ENCODE measurements around the gene LYPD5. TPM values are rescaled to one million over a fixed set of nuclear protein-coding genes. Genes with fewer than 3 reads are reported as not detected.

LYPD5 gene
- total RNA-seq, 2 donors from 2014 or later = 5.9 to 6.5 TPM

DNA sequence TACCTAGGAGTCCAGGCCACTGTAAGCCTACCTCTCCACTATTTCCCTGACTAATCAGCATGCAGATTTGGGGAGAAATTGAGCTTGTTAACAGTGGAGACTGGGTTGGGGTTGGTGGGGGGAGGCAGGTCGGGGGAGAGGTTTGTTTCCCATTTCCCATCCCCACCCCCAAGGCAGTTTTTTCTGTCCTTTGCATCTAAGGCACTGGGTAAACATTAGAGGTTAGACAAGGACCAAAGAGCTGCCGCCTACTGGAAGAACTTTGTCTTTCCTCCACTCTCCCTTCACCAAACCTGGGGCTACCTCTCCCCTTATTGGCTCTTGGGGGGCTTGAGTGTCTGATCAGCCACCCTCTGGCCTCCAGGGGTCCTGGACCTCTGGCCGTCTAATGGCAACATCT lies 22.4 kb downstream of the LYPD5 start:
- TF ChIP-seq, protein P1, sequence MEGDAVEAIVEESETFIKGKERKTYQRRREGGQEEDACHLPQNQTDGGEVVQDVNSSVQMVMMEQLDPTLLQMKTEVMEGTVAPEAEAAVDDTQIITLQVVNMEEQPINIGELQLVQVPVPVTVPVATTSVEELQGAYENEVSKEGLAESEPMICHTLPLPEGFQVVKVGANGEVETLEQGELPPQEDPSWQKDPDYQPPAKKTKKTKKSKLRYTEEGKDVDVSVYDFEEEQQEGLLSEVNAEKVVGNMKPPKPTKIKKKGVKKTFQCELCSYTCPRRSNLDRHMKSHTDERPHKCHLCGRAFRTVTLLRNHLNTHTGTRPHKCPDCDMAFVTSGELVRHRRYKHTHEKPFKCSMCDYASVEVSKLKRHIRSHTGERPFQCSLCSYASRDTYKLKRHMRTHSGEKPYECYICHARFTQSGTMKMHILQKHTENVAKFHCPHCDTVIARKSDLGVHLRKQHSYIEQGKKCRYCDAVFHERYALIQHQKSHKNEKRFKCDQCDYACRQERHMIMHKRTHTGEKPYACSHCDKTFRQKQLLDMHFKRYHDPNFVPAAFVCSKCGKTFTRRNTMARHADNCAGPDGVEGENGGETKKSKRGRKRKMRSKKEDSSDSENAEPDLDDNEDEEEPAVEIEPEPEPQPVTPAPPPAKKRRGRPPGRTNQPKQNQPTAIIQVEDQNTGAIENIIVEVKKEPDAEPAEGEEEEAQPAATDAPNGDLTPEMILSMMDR (IDR thresholded peaks at IDR 0.05) = no peak
- Histone ChIP-seq H3K9me3 (no peaks in the 10 kb centered on the region), H3K36me3 (no peaks in the 10 kb centered on the region), H3K27me3 (replicated peaks; ENCODE audit: insufficient read depth) (no peaks in the 10 kb centered on the region), H3K4me3 (peak overlapping the region; percentile 6), H3K27ac (peak overlapping the region in 1 of 2 donors; percentile 5), H3K4me1 (ENCODE audit: control insufficient read depth in 1 of 2, low read depth in 2 of 2) (peaks cover 8 to 12% of the 10 kb centered on the region in 2 donors)
- ATAC-seq (ENCODE audit: insufficient number of reproducible peaks, low FRiP score, low read depth) = no peak
- no peak for DNase-seq (ENCODE audit: low spot score)

DNA sequence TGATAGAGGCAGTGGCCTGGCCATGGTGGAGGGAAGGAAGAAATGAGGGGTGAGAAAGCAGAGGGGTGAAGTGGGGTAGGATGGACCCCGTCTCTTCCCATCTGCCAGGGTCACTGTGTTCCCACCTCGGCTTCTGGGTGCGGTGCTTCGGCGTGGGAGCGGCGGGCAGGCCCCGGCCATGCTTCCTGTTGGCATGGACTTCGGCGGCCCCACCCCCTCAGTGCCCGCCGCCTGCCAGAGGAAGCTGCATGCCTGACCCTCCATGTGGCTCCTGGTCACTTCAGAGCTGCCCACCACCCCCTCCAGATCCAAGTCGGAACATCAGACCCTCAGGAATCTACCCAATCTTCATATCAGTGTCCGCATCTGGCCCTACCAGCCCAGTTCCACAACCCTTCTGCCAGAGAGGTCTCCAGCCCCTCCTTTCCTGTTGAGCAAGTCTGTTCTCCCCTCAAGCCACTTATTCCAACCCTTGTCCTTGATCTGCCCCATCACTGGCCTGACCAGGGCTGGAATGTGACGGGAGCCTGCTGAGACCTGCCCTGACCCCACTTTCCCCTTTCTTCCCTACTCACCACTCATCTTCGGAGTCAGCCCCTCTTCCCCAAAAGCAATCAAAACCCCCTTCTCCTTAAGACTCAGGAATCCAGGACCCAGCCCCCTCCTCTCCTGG lies 23.0 kb downstream of the LYPD5 start:
- Histone ChIP-seq H3K36me3 (no peaks in the 10 kb centered on the region), H3K4me1 (ENCODE audit: control insufficient read depth in 1 of 2, low read depth in 2 of 2) (peaks cover 9% of the 10 kb centered on the region in 2 donors), H3K27ac (no peak overlapping the region), H3K27me3 (replicated peaks; ENCODE audit: insufficient read depth) (no peaks in the 10 kb centered on the region), H3K4me3 (peak overlapping the region; percentile 6), H3K9me3 (no peaks in the 10 kb centered on the region)
- ATAC-seq (ENCODE audit: insufficient number of reproducible peaks, low FRiP score, low read depth) (no peak), DNase-seq (ENCODE audit: low spot score) (no peak)
- TF ChIP-seq, protein P1 (IDR thresholded peaks at IDR 0.05) = no peak

DNA sequence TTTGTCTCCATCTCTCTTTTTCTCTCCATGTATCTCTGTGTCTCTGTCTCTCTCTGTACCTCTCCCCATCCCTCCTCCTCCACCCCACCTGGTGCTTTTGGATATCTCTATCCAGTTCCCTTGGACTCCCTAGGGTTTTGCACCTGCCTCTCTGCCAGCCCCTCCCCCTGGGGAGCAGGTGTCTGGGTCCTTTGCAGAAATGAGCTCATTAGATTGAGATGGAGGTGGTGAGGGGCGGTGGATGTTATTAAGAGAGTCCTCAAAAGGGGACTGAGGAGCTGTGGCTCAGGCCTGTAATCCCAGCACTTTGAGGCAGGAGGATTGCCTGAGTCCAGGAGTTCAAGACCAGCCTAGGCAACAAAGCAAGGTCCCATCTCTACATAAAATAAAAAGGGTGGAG lies 23.6 kb downstream of the LYPD5 start:
- TF ChIP-seq, protein P1 (IDR thresholded peaks at IDR 0.05) = no peak
- no peak for ATAC-seq (ENCODE audit: insufficient number of reproducible peaks, low FRiP score, low read depth)
- H3K4me1 ChIP-seq (ENCODE audit: control insufficient read depth in 1 of 2, low read depth in 2 of 2) = peaks cover 9 to 15% of the 10 kb centered on the region in 2 donors
- no peaks in the 10 kb centered on the region for H3K36me3 ChIP-seq
- H3K9me3 ChIP-seq = no peaks in the 10 kb centered on the region
- H3K4me3 ChIP-seq = no peak overlapping the region
- H3K27ac ChIP-seq = peak overlapping the region in 1 of 2 donors; percentile 21
- H3K27me3 ChIP-seq (replicated peaks; ENCODE audit: insufficient read depth) = no peaks in the 10 kb centered on the region
- DNase-seq (ENCODE audit: low spot score) = no peak

DNA sequence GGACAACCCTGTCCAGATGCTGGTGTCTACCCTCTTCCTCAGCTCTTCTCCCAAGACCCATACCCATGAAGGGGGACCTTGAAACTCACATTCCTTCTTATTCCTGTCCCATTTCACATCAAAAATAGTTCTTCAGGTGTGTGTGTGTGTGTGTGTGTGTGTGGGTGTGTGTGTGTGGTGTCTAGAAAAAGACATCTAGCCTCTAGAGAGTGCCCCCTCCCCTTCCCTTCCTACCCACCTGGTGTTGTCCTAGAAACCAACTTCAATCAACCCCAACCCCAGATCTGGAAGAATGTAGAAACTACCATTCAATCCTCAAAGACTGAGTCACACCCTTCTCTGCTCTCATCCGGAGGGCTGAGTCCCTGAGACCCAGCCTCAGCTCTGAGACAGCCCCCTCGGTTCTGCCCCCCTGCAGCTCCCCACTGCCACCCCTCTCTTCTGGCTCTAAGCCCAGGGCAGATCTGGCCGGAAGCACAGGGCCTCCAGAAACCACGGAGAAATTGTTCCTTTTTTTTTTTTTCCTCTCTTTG lies 25.0 kb downstream of the LYPD5 start:
- H3K27me3 ChIP-seq (replicated peaks; ENCODE audit: insufficient read depth) = no peaks in the 10 kb centered on the region
- H3K4me3 ChIP-seq = no peak overlapping the region
- ATAC-seq (ENCODE audit: insufficient number of reproducible peaks, low FRiP score, low read depth) (no peak), DNase-seq (ENCODE audit: low spot score) (no peak)
- H3K36me3 ChIP-seq = no peaks in the 10 kb centered on the region
- TF ChIP-seq, protein P1 (IDR thresholded peaks at IDR 0.05) = no peak
- no peaks in the 10 kb centered on the region for H3K9me3 ChIP-seq
- H3K4me1 ChIP-seq (ENCODE audit: control insufficient read depth in 1 of 2, low read depth in 2 of 2) = peaks cover 9 to 15% of the 10 kb centered on the region in 2 donors
- H3K27ac ChIP-seq = no peak overlapping the region

DNA sequence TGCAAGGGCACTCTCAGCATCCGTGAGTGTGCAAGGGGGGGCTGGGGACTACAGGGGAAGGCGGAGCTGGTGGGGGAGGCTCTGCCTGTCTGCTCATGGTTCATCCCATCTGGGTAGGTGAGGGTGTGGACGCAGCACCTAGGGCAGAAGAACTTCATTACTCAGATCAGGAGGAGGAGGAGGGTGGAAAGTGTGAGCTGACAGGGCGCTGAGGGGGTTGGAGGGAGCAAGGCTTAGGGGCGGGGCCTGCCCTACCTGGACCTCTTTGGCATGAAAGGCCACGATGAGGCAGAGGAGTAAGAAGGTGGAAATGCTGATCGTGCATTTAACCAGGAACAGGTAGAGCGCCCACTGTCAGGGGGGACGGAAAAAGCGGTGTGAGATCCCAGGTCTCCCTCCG lies 26.0 kb downstream of the LYPD5 start:
- TF ChIP-seq, protein P1 (IDR thresholded peaks at IDR 0.05) = no peak
- H3K4me3 ChIP-seq = no peak overlapping the region
- no peaks in the 10 kb centered on the region for H3K36me3 ChIP-seq
- no peak overlapping the region for H3K27ac ChIP-seq
- H3K27me3 ChIP-seq (replicated peaks; ENCODE audit: insufficient read depth) = no peaks in the 10 kb centered on the region
- ATAC-seq (ENCODE audit: insufficient number of reproducible peaks, low FRiP score, low read depth) = no peak
- peaks cover 9 to 15% of the 10 kb centered on the region in 2 donors for H3K4me1 ChIP-seq (ENCODE audit: control insufficient read depth in 1 of 2, low read depth in 2 of 2)
- no peaks in the 10 kb centered on the region for H3K9me3 ChIP-seq
- DNase-seq (ENCODE audit: low spot score) = no peak

All from thoracic aorta (tissue), 2 donors.